HG03469 (cell line): Measurements from ENCODE around the gene USP40.
"Not testable (repeated sequence)": the region's sequence is repeated elsewhere in the genome, so short reads cannot be mapped to it uniquely, and the experiment has no call there.

Experiments
- ATAC-seq: cut with Tn5 transposase; IDR thresholded peaks from one replicate; pipeline ENCODE4 v1.9.1; 2021; ENCODE audit warnings: mild to moderate bottlenecking, moderate library complexity, moderate number of reproducible peaks; ENCODE audit not compliant: unreplicated experiment

The USP40 gene

GRCh38 chr2:233566141-233566956, at the start of gene USP40:
Gene USP40, minus strand, starts transcription at chr2:233566782. Its CDS starts 1,228 bp downstream, at chr2:233565554.
- peak; percentile 71 for ATAC-seq

GRCh38 chr2:233611284-233611683, 44.7 kb upstream of the USP40 start:
- ATAC-seq, result no peak

GRCh38 chr2:233605680-233606079, 39.1 kb upstream of the USP40 start:
- no peak for ATAC-seq

GRCh38 chr2:233604826-233605225, 38.2 kb upstream of the USP40 start:
- ATAC-seq, result no peak

- no peak for ATAC-seq
Observed at GRCh38 chr2:233603520-233603919, 36.9 kb upstream of the USP40 start.

- no peak for ATAC-seq
Observed at GRCh38 chr2:233602076-233602475, 35.5 kb upstream of the USP40 start.

GRCh38 chr2:233600386-233600785, 33.8 kb upstream of the USP40 start:
- no peak for ATAC-seq

GRCh38 chr2:233598952-233599351, 32.4 kb upstream of the USP40 start:
- no peak for ATAC-seq

GRCh38 chr2:233597522-233597921, 30.9 kb upstream of the USP40 start:
- no peak for ATAC-seq

GRCh38 chr2:233593201-233593600, 26.6 kb upstream of the USP40 start:
- no peak for ATAC-seq

- ATAC-seq, result not testable (repeated sequence)
Observed at GRCh38 chr2:233592706-233593105, 26.1 kb upstream of the USP40 start.

- no peak for ATAC-seq
Observed at GRCh38 chr2:233588400-233588799, 21.8 kb upstream of the USP40 start.

- ATAC-seq, result no peak
Observed at GRCh38 chr2:233584210-233584609, 17.6 kb upstream of the USP40 start.

- ATAC-seq, result not testable (repeated sequence)
Observed at GRCh38 chr2:233583217-233583965, 16.8 kb upstream of the USP40 start.

- ATAC-seq, result not testable (repeated sequence)
Observed at GRCh38 chr2:233577341-233577740, 10.8 kb upstream of the USP40 start.

- ATAC-seq, result no peak
Observed at GRCh38 chr2:233572468-233572867, 5.9 kb upstream of the USP40 start.

- ATAC-seq, result no peak
Observed at GRCh38 chr2:233571462-233571861, 4.9 kb upstream of the USP40 start.

GRCh38 chr2:233571001-233571400, 4.4 kb upstream of the USP40 start:
- ATAC-seq, result no peak

GRCh38 chr2:233565685-233566140, 869 bp downstream of the USP40 start:
- no peak for ATAC-seq

GRCh38 chr2:233563663-233564430, 2.7 kb downstream of the USP40 start:
- ATAC-seq, result no peak
